K562 (cell line): Measurements from ENCODE around the gene SLC25A26. TPM values are rescaled to one million over a fixed set of nuclear protein-coding genes. Genes with fewer than 3 reads are reported as not detected.

Experiments
- ATAC-seq: fragments of 200-7000 bp; cut with Tn5 transposase; 3 replicates; pipeline ENCODE4 v1.9.1; 2020; ENCODE audit warnings: moderate library complexity
- BruUV-seq: library from RNA; stranded (reverse); fragments of 400-500 nt; replicated peaks from 2 replicates; lab custom pipeline; 2021; lab: Mats Ljungman, UMichigan
- CTCF ChIA-PET: fragments of 300-600 bp; formaldehyde crosslinking; extraction: SDS; loops from one replicate; lab custom pipeline; 2021; ENCODE audit warnings: low intra/inter-chr PET ratio; lab: Yijun Ruan, JAX
- POLR2A ChIA-PET: fragments of 300-600, 350-650 bp; sonication (Branson Sonifier 250); formaldehyde crosslinking; extraction: SDS; loops from one replicate; lab custom pipeline; 2021; ENCODE audit warnings: antibody characterized with exemption, inconsistent platforms; lab: Yijun Ruan, JAX
- DNase-seq, 4 experiments: peaks; one replicate each; pipeline versions ENCODE4 v3.0.0 to v3.0.0-alpha.2; 2011 to 2018; ENCODE audit warnings: low spot score in 3 of 4, mixed read lengths in 3 of 4; ENCODE audit errors: extremely low read depth in 1 of 4
- FAIRE-seq: peaks from 2 replicates; lab custom pipeline; 2011; peaks lifted over from hg19 to GRCh38; lab: Jason Lieb, UNC
- H2AFZ ChIP-seq: 2 replicates; pipeline ENCODE4 v1.6.0; 2011; ENCODE audit warnings: low read depth, low read length, control low read depth, inconsistent platforms
- H3K27ac ChIP-seq: fragments of 200-600 bp; 3 replicates; pipeline ENCODE4 v1.8.0; 2011; ENCODE audit warnings: low read depth, mild to moderate bottlenecking, control low read depth, inconsistent platforms, low read length, moderate library complexity, mixed read lengths; ENCODE audit errors: extremely low read depth
- H3K27me3 ChIP-seq, 2 experiments: fragments of 300-600 bp in 1 of 2; 2 replicates in 1 of 2; 3 replicates in 1 of 2; pipeline versions ENCODE4 v1.6.0 to v1.8.0; 2011; ENCODE audit warnings: inconsistent platforms in 2 of 2, low read length in 2 of 2, mild to moderate bottlenecking in 1 of 2, mixed read lengths in 1 of 2, moderate library complexity in 1 of 2; ENCODE audit not compliant: control insufficient read depth in 2 of 2, insufficient read depth in 2 of 2
- H3K36me3 ChIP-seq: fragments of 300-600 bp; 3 replicates; pipeline ENCODE4 v1.8.0; 2011; ENCODE audit warnings: mild to moderate bottlenecking, low read length, inconsistent platforms; ENCODE audit not compliant: control insufficient read depth, insufficient read depth
- H3K4me1 ChIP-seq, 2 experiments: fragments of 200-600 bp in 1 of 2; replicated peaks in 1 of 2; 2 replicates in 1 of 2; 3 replicates in 1 of 2; pipeline versions ENCODE4 v1.5.1 to v1.8.0; 2011; ENCODE audit warnings: inconsistent platforms in 2 of 2, low read length in 2 of 2, mild to moderate bottlenecking in 1 of 2, mixed read lengths in 1 of 2, moderate library complexity in 1 of 2; ENCODE audit not compliant: control insufficient read depth in 2 of 2, insufficient read depth in 2 of 2
- H3K4me2 ChIP-seq: 2 replicates; pipeline ENCODE4 v1.6.1; 2011; ENCODE audit warnings: low read length, control low read depth, inconsistent platforms, mixed read lengths; ENCODE audit not compliant: insufficient read depth
- H3K4me3 ChIP-seq: fragments of 200-600 bp; sonication (generic), shearing (Covaris generic); 2 replicates; pipeline ENCODE4 v1.5.1; 2016; ENCODE audit warnings: control low read depth, inconsistent platforms
- H3K79me2 ChIP-seq: fragments of 200-600 bp; 3 replicates; pipeline ENCODE4 v1.8.0; 2011; ENCODE audit warnings: low read length, inconsistent platforms; ENCODE audit not compliant: control insufficient read depth, insufficient read depth
- H3K9ac ChIP-seq, 2 experiments: 2 replicates each; pipeline versions ENCODE4 v1.6.0 to v1.6.1; 2011; ENCODE audit warnings: low read depth in 2 of 2, low read length in 2 of 2, control low read depth in 1 of 2, inconsistent platforms in 1 of 2, mild to moderate bottlenecking in 1 of 2, mixed read lengths in 1 of 2; ENCODE audit not compliant: insufficient read depth in 1 of 2
- H3K9me1 ChIP-seq: one replicate; pipeline ENCODE4 v1.6.0; 2011; ENCODE audit warnings: inconsistent platforms, mild to moderate bottlenecking, low read length, moderate library complexity; ENCODE audit not compliant: control insufficient read depth, insufficient read depth
- H3K9me3 ChIP-seq: replicated peaks from 2 replicates; pipeline ENCODE4 v1.5.1; 2011; ENCODE audit warnings: low read depth, low read length, inconsistent platforms; ENCODE audit not compliant: control insufficient read depth, insufficient read depth
- H4K20me1 ChIP-seq: replicated peaks from 2 replicates; pipeline ENCODE4 v1.6.1; 2011; ENCODE audit warnings: low read length, inconsistent platforms, mixed read lengths; ENCODE audit not compliant: control insufficient read depth, insufficient read depth
- ESRRA ChIP-seq: fragments of 450-650 bp; IDR thresholded peaks from 2 replicates; pipeline ENCODE4 v1.6.1; 2014; ENCODE audit warnings: low read depth, mild to moderate bottlenecking, moderate library complexity, borderline replicate concordance
- FOS ChIP-seq: IDR thresholded peaks from 3 replicates; pipeline ENCODE4 v1.6.1; 2011; ENCODE audit not compliant: insufficient read length; ENCODE audit errors: extremely low read depth
- HDAC1 ChIP-seq, 2 experiments: fragments of 450-650 bp; IDR thresholded peaks; 2 replicates each; pipeline ENCODE4 v1.6.1; 2016 to 2017; ENCODE audit warnings: inconsistent platforms in 1 of 2, mild to moderate bottlenecking in 1 of 2, moderate library complexity in 1 of 2
- HSF4 ChIP-seq: fragments of 250-450 bp; sonication (Bioruptor Pico); IDR thresholded peaks from 2 replicates; pipeline ENCODE4 v2.1.2; 2022; ENCODE audit warnings: mild to moderate bottlenecking, moderate library complexity, borderline replicate concordance
- KAT7 ChIP-seq: sonication (generic); formaldehyde crosslinking; IDR thresholded peaks from 2 replicates; pipeline ENCODE4 v1.8.0; 2022; ENCODE audit warnings: missing genetic modification reagents, mild to moderate bottlenecking, borderline replicate concordance
- MYC ChIP-seq, 2 experiments: fragments of 250-450 bp in 1 of 2; sonication (Bioruptor Pico) in 1 of 2; IDR thresholded peaks; 2 replicates each; pipeline versions ENCODE4 v1.5.1 to v1.6.1; 2012 to 2021; ENCODE audit warnings: low read depth in 2 of 2, borderline replicate concordance in 1 of 2, improper control_type of control experiment in 1 of 2, low read length in 1 of 2, mild to moderate bottlenecking in 1 of 2, moderate library complexity in 1 of 2
- PHF21A ChIP-seq: fragments of 450-650 bp; IDR thresholded peaks from 2 replicates; pipeline ENCODE4 v1.6.1; 2017; ENCODE audit warnings: low read depth, borderline replicate concordance
- PHTF2 ChIP-seq: fragments of 250-450 bp; sonication (Bioruptor Pico); IDR thresholded peaks from 2 replicates; pipeline ENCODE4 v1.5.0; 2021; ENCODE audit warnings: mild to moderate bottlenecking
- RAD21 ChIP-seq, 2 experiments: fragments of 250-450 bp in 1 of 2; fragments of 450-650 bp in 1 of 2; sonication (Bioruptor Pico) in 1 of 2; formaldehyde crosslinking in 1 of 2; IDR thresholded peaks in 1 of 2; conservative IDR thresholded peaks in 1 of 2; 2 replicates each; pipeline versions ENCODE4 v1.4.0 to v1.8.0; 2020 to 2022; ENCODE audit warnings: mild to moderate bottlenecking in 2 of 2, moderate library complexity in 1 of 2
- SMC3 ChIP-seq: conservative IDR thresholded peaks from 2 replicates; pipeline ENCODE4 v1.6.1; 2011; ENCODE audit warnings: low read depth, low read length, improper control_type of control experiment; ENCODE audit not compliant: insufficient read depth
- STAG1 ChIP-seq: sonication (generic); formaldehyde crosslinking; IDR thresholded peaks from 2 replicates; pipeline ENCODE4 v1.5.0; 2020; ENCODE audit warnings: missing genetic modification reagents, borderline replicate concordance
- ZSCAN29 ChIP-seq: fragments of 450-650 bp; IDR thresholded peaks from 2 replicates; pipeline ENCODE4 v1.6.1; 2017
- WGBS: fragments of 100-300 bp; shearing (Covaris generic); methylation state at CpG from one replicate; pipeline ENCODE4 v1.1.6; 2016; ENCODE audit warnings: low coverage, mixed read lengths; ENCODE audit not compliant: insufficient coverage; ENCODE audit errors: missing lambda C conversion rate; 5-methylcytosine and 5-hydroxymethylcytosine counted together
- in situ Hi-C: fragments of 300-500 bp; cut with MboI; formaldehyde crosslinking; loops from 4 replicates; pipeline ENCODE4 v1.15.0; 2018; ENCODE audit warnings: inconsistent platforms, mixed read lengths
- intact Hi-C: fragments of 100-400 bp; cut with micrococcal nuclease; formaldehyde crosslinking; loops from 2 replicates; pipeline ENCODE4 v1.14.2; 2022
- polyA plus RNA-seq, 8 experiments: library from polyadenylated mRNA; depleted of rRNA in 4 of 8; stranded (reverse) in 5 of 8; unstranded in 3 of 8; fragments of >200 nt; fragmentation: Nextera tagmentation in 2 of 8; fragmentation: Illumina TruSeq in 1 of 8; extraction: Ambion mirVana in 2 of 8; extraction: Trizol in 1 of 8; gene quantifications; 2 replicates each; pipeline versions ENCODE4 v1.2.1 to v1.2.3, GENCODE V29; 2011 to 2014; ENCODE audit warnings: inconsistent platforms in 1 of 8, missing spikeins in 1 of 8
- total RNA-seq, 7 experiments: library from RNA; depleted of rRNA in 6 of 7; stranded (reverse); fragments of >200 nt in 6 of 7; fragmentation: Illumina TruSeq in 2 of 7; extraction: Trizol in 2 of 7; gene quantifications; 2 replicates each; pipeline versions ENCODE4 v1.2.1 to v1.2.3, GENCODE V29; 2011 to 2021; ENCODE audit warnings: low replicate concordance in 1 of 7
- TF ChIP-seq, protein P1 (sequence below): sonication (generic); formaldehyde crosslinking; IDR thresholded peaks from 2 replicates; pipeline ENCODE4 v1.8.0; 2022; ENCODE audit warnings: missing genetic modification reagents, mild to moderate bottlenecking, borderline replicate concordance
- TF ChIP-seq, protein P2 (sequence below): sonication (generic); formaldehyde crosslinking; IDR thresholded peaks from 2 replicates; pipeline ENCODE4 v1.8.0; 2022; ENCODE audit warnings: mild to moderate bottlenecking, missing genetic modification reagents, borderline replicate concordance
- TF ChIP-seq, protein P3 (sequence below): IDR thresholded peaks from 2 replicates; pipeline ENCODE4 v1.6.1; 2011; ENCODE audit warnings: borderline replicate concordance, low read depth, mild to moderate bottlenecking, moderate library complexity, low read length; ENCODE audit not compliant: insufficient read depth, poor library complexity, severe bottlenecking

SLC25A26 gene
- total and polyA plus RNA-seq, 9 of the 15 experiments (the other 6 are each of a cell fraction or from before 2014, with no cell fraction given), result 7.2 to 29.1 (median 12.6) TPM

DNA sequence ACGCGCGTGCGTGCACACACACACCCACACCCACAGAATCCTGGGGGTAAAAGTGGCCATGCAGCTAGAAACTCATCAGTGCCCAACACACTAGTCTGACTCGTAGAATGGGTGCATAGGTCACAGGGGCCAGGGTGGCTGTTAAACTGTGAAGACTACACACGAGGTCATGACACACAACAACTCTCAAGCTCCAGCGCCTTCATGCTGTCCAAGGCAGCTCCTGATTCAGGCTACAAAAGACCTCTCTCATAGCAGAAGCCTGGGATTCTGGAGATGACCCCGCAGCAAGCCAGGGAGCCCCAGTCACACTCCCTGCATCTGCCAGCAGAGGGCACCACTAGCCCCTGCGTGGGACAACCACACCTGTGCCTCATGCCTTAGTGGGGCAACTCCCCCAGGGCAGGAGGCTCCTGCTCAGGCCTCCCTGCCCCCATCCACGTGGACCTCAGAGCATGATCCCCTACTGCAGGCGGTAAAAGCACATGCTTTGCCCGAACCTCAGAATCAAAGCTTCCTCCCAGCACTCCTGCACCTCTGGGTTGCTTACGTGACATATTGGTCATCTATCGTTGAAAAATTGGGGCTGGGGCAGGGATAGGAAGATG is 186.9 kb downstream of the SLC25A26 start:
- FAIRE-seq (no peak), ATAC-seq (peak; percentile 88), DNase-seq (peak; percentile 60 to 83 (median 78))
- H3K27ac ChIP-seq, result no peak overlapping the region
- intact Hi-C loops (loop anchor here (2.0 kb wide), 2 partner anchors 131 to 407 kb away; no protein-coding TSS in a partner anchor), in situ Hi-C loops (loop anchor here (10.0 kb wide), 1 partner anchor 417 kb away; no protein-coding TSS in a partner anchor)
- BruUV-seq, result no TSS peak
- no peak overlapping the region for H3K9ac ChIP-seq
- 29% methylated on average over 10 of the region's 14 CpGs for WGBS
- H2AFZ ChIP-seq, result no peak overlapping the region
- no peaks in the 10 kb centered on the region for H3K79me2 ChIP-seq
- H3K36me3 ChIP-seq, result no peaks in the 10 kb centered on the region
- no peak overlapping the region for H3K4me2 ChIP-seq
- no peaks in the 10 kb centered on the region for H3K9me1 ChIP-seq
- ChIA-PET POLR2A (no interaction called here), CTCF (interaction anchor here (0.6 kb wide), 1 partner anchor 153 kb away, joined by 3 read pairs; no protein-coding TSS in a partner anchor)
- peaks cover 0 to 14% of the 10 kb centered on the region in 2 experiments; a peak in 1 of 5 replicates for H3K27me3 ChIP-seq
- no peaks in the 10 kb centered on the region for H4K20me1 ChIP-seq
- no peak overlapping the region for H3K4me3 ChIP-seq
- H3K9me3 ChIP-seq, result no peaks in the 10 kb centered on the region
- H3K4me1 ChIP-seq, result peaks cover 0 to 11% of the 10 kb centered on the region in 2 experiments; a peak in 2 of 5 replicates
- no peak for TF ChIP-seq HSF4 (CRISPR knock-in tag)
- no peak for TF ChIP-seq KAT7
- no peak for TF ChIP-seq HDAC1 (IDR thresholded peaks at IDR 0.05)
- peak; percentile 72 to 83 for TF ChIP-seq RAD21 (CRISPR knock-in tag; conservative IDR thresholded peaks at IDR 0.05 in 1 of 2, IDR thresholded peaks at IDR 0.05 in 1 of 2)
- TF ChIP-seq PHTF2 (CRISPR knock-in tag), result no peak
- TF ChIP-seq ZSCAN29, result no peak
- peak; percentile 74 for TF ChIP-seq SMC3
- TF ChIP-seq ESRRA, result no peak
- TF ChIP-seq, protein P1, sequence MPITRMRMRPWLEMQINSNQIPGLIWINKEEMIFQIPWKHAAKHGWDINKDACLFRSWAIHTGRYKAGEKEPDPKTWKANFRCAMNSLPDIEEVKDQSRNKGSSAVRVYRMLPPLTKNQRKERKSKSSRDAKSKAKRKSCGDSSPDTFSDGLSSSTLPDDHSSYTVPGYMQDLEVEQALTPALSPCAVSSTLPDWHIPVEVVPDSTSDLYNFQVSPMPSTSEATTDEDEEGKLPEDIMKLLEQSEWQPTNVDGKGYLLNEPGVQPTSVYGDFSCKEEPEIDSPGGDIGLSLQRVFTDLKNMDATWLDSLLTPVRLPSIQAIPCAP (CRISPR knock-in tag), result no peak
- TF ChIP-seq STAG1 (CRISPR knock-in tag), result 0 out of 2 replicates have a peak, but pooled peaks have one; percentile 24
- TF ChIP-seq FOS, result no peak
- TF ChIP-seq, protein P2, sequence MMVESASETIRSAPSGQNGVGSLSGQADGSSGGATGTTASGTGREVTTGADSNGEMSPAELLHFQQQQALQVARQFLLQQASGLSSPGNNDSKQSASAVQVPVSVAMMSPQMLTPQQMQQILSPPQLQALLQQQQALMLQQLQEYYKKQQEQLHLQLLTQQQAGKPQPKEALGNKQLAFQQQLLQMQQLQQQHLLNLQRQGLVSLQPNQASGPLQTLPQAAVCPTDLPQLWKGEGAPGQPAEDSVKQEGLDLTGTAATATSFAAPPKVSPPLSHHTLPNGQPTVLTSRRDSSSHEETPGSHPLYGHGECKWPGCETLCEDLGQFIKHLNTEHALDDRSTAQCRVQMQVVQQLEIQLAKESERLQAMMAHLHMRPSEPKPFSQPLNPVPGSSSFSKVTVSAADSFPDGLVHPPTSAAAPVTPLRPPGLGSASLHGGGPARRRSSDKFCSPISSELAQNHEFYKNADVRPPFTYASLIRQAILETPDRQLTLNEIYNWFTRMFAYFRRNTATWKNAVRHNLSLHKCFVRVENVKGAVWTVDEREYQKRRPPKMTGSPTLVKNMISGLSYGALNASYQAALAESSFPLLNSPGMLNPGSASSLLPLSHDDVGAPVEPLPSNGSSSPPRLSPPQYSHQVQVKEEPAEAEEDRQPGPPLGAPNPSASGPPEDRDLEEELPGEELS, result no peak
- TF ChIP-seq, protein P3, sequence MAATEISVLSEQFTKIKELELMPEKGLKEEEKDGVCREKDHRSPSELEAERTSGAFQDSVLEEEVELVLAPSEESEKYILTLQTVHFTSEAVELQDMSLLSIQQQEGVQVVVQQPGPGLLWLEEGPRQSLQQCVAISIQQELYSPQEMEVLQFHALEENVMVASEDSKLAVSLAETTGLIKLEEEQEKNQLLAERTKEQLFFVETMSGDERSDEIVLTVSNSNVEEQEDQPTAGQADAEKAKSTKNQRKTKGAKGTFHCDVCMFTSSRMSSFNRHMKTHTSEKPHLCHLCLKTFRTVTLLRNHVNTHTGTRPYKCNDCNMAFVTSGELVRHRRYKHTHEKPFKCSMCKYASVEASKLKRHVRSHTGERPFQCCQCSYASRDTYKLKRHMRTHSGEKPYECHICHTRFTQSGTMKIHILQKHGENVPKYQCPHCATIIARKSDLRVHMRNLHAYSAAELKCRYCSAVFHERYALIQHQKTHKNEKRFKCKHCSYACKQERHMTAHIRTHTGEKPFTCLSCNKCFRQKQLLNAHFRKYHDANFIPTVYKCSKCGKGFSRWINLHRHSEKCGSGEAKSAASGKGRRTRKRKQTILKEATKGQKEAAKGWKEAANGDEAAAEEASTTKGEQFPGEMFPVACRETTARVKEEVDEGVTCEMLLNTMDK, result peak; percentile 34
- TF ChIP-seq PHF21A, result no peak
- TF ChIP-seq MYC (IDR thresholded peaks at IDR 0.05; ENCODE audit: low read depth, low read length), result 0 out of 2 replicates have a peak, but pooled peaks have one; percentile 20
- TF ChIP-seq MYC (CRISPR knock-in tag; IDR thresholded peaks at IDR 0.05; ENCODE audit: borderline replicate concordance, low read depth), result no peak
